Neutrophil (primary cell): ENCODE data around the gene TBC1D17.
"Not testable (repeated sequence)": the region's sequence is repeated elsewhere in the genome, so short reads cannot be mapped to it uniquely, and the experiment has no call there.

Source experiments
- H3K27ac ChIP-seq: fragments of 200-600 bp; sonication (generic); 2 replicates; pipeline ENCODE4 v1.5.1; 2016; ENCODE audit warnings: mild to moderate bottlenecking, moderate library complexity
- H3K27me3 ChIP-seq: fragments of 200-600 bp; sonication (generic); 2 replicates; pipeline ENCODE4 v1.6.0; 2016; ENCODE audit warnings: mild to moderate bottlenecking
- H3K36me3 ChIP-seq: fragments of 200-600 bp; sonication (generic); 2 replicates; pipeline ENCODE4 v1.5.1; 2017
- H3K4me1 ChIP-seq, 2 experiments: fragments of 200-600 bp in 1 of 2; sonication (generic) in 1 of 2; 1 replicate in 1 of 2; 2 replicates in 1 of 2; pipeline versions ENCODE4 v1.5.1 to v1.6.1; 2013 to 2016; ENCODE audit warnings: low read depth in 1 of 2, low read length in 1 of 2, mild to moderate bottlenecking in 1 of 2, moderate library complexity in 1 of 2; ENCODE audit not compliant: control insufficient read depth in 1 of 2, insufficient read depth in 1 of 2
- H3K4me3 ChIP-seq, 2 experiments: fragments of 200-600 bp in 1 of 2; sonication (generic) in 1 of 2; 1 replicate in 1 of 2; 2 replicates in 1 of 2; pipeline ENCODE4 v1.5.1; 2013 to 2016; ENCODE audit warnings: low read depth in 1 of 2, low read length in 1 of 2, mild to moderate bottlenecking in 1 of 2, moderate library complexity in 1 of 2
- H3K9me3 ChIP-seq: fragments of 200-600 bp; sonication (generic); 2 replicates; pipeline ENCODE4 v1.5.1; 2016
- CTCF ChIP-seq: fragments of 200-600 bp; sonication (generic); IDR thresholded peaks from 2 replicates; pipeline ENCODE4 v1.5.1; 2016; ENCODE audit warnings: antibody characterized with exemption

Gene TBC1D17

GRCh38 chr19:49923055-49924003 lies 45.8 kb downstream of the TBC1D17 start:
- no peak for TF ChIP-seq CTCF
- Histone ChIP-seq H3K9me3 (no peaks in the 10 kb centered on the region), H3K36me3 (peaks cover 42% of the 10 kb centered on the region), H3K27ac (no peak overlapping the region), H3K27me3 (no peaks in the 10 kb centered on the region), H3K4me1 (peaks cover 1 to 11% of the 10 kb centered on the region in 2 experiments), H3K4me3 (no peak overlapping the region)

GRCh38 chr19:49924004-49924880 lies 46.7 kb downstream of the TBC1D17 start:
- peaks cover 42% of the 10 kb centered on the region for H3K36me3 ChIP-seq
- no peak for TF ChIP-seq CTCF
- no peaks in the 10 kb centered on the region for H3K9me3 ChIP-seq
- H3K4me1 ChIP-seq: peaks cover 5 to 16% of the 10 kb centered on the region in 2 experiments
- H3K4me3 ChIP-seq: no peak overlapping the region
- no peak overlapping the region for H3K27ac ChIP-seq
- H3K27me3 ChIP-seq: no peaks in the 10 kb centered on the region

GRCh38 chr19:49924881-49925210 lies 47.3 kb downstream of the TBC1D17 start:
- H3K27ac ChIP-seq, H3K4me3 ChIP-seq, H3K9me3 ChIP-seq, H3K27me3 ChIP-seq: not testable (repeated sequence)
- peaks cover 42% of the 10 kb centered on the region for H3K36me3 ChIP-seq
- H3K4me1 ChIP-seq: peaks cover 7 to 16% of the 10 kb centered on the region in 2 experiments

GRCh38 chr19:49925486-49925885 lies 48.0 kb downstream of the TBC1D17 start:
- Histone ChIP-seq H3K9me3 (no peaks in the 10 kb centered on the region), H3K36me3 (peaks cover 40% of the 10 kb centered on the region), H3K27me3 (no peaks in the 10 kb centered on the region), H3K4me1 (peaks cover 11 to 18% of the 10 kb centered on the region in 2 experiments), H3K27ac (no peak overlapping the region), H3K4me3 (no peak overlapping the region)
- no peak for TF ChIP-seq CTCF

- TF ChIP-seq CTCF: no peak
These were observed 49.0 kb downstream of the TBC1D17 start for GRCh38 chr19:49926515-49926914.

More at GRCh38 chr19:49926515-49926914, 49.0 kb downstream of the TBC1D17 start:
- Histone ChIP-seq H3K9me3 (no peaks in the 10 kb centered on the region), H3K4me1 (peaks cover 11 to 18% of the 10 kb centered on the region in 2 experiments), H3K36me3 (peaks cover 32% of the 10 kb centered on the region), H3K4me3 (no peak overlapping the region), H3K27ac (no peak overlapping the region), H3K27me3 (no peaks in the 10 kb centered on the region)
